ENCODE results near the gene HYDIN.
"Not testable (repeated sequence)": the region's sequence is repeated elsewhere in the genome, so short reads cannot be mapped to it uniquely, and the experiment has no call there.

Gene HYDIN

GRCh38 chr16:70888208-70888607 lies 342.3 kb downstream of the HYDIN start:
- not testable (repeated sequence) for H3K9me3 ChIP-seq (replicated peaks; ENCODE audit: low read length)

GRCh38 chr16:70884652-70885051 lies 345.9 kb downstream of the HYDIN start:
- not testable (repeated sequence) for H3K4me1 ChIP-seq (ENCODE audit: control insufficient read depth, insufficient read depth, low read length); H3K27me3 ChIP-seq (ENCODE audit: control insufficient read depth, insufficient read depth, low read length); H3K9me3 ChIP-seq (replicated peaks; ENCODE audit: low read length); H3K4me2 ChIP-seq (ENCODE audit: low read length); H3K36me3 ChIP-seq (ENCODE audit: insufficient read depth, low read length); H3K9ac ChIP-seq (ENCODE audit: low read depth, low read length); H3K4me3 ChIP-seq (ENCODE audit: low read length)

More at GRCh38 chr16:70888208-70888607, 342.3 kb downstream of the HYDIN start:
- not testable (repeated sequence) for H3K4me2 ChIP-seq (ENCODE audit: low read length); H3K4me1 ChIP-seq (ENCODE audit: control insufficient read depth, insufficient read depth, low read length); H3K36me3 ChIP-seq (ENCODE audit: insufficient read depth, low read length); H3K27me3 ChIP-seq (ENCODE audit: control insufficient read depth, insufficient read depth, low read length); H3K4me3 ChIP-seq (ENCODE audit: low read length); H3K9ac ChIP-seq (ENCODE audit: low read depth, low read length)

- H3K9me3 ChIP-seq (replicated peaks; ENCODE audit: low read length); H3K4me2 ChIP-seq (ENCODE audit: low read length); H3K4me3 ChIP-seq (ENCODE audit: low read length); H3K9ac ChIP-seq (ENCODE audit: low read depth, low read length); H3K36me3 ChIP-seq (ENCODE audit: insufficient read depth, low read length); H3K4me1 ChIP-seq (ENCODE audit: control insufficient read depth, insufficient read depth, low read length); H3K27me3 ChIP-seq (ENCODE audit: control insufficient read depth, insufficient read depth, low read length): not testable (repeated sequence)
Observed at GRCh38 chr16:70882311-70882710, 348.2 kb downstream of the HYDIN start.

GRCh38 chr16:70877895-70878294 lies 352.6 kb downstream of the HYDIN start:
- not testable (repeated sequence) for H3K36me3 ChIP-seq (ENCODE audit: insufficient read depth, low read length); H3K9ac ChIP-seq (ENCODE audit: low read depth, low read length); H3K4me1 ChIP-seq (ENCODE audit: control insufficient read depth, insufficient read depth, low read length); H3K9me3 ChIP-seq (replicated peaks; ENCODE audit: low read length); H3K27me3 ChIP-seq (ENCODE audit: control insufficient read depth, insufficient read depth, low read length); H3K4me3 ChIP-seq (ENCODE audit: low read length); H3K4me2 ChIP-seq (ENCODE audit: low read length)

- H3K9ac ChIP-seq (ENCODE audit: low read depth, low read length); H3K4me2 ChIP-seq (ENCODE audit: low read length); H3K36me3 ChIP-seq (ENCODE audit: insufficient read depth, low read length); H3K27me3 ChIP-seq (ENCODE audit: control insufficient read depth, insufficient read depth, low read length); H3K4me1 ChIP-seq (ENCODE audit: control insufficient read depth, insufficient read depth, low read length); H3K4me3 ChIP-seq (ENCODE audit: low read length); H3K9me3 ChIP-seq (replicated peaks; ENCODE audit: low read length): not testable (repeated sequence)
Observed at GRCh38 chr16:70876442-70876841, 354.1 kb downstream of the HYDIN start.

- H3K9me3 ChIP-seq (replicated peaks; ENCODE audit: low read length); H3K4me1 ChIP-seq (ENCODE audit: control insufficient read depth, insufficient read depth, low read length); H3K36me3 ChIP-seq (ENCODE audit: insufficient read depth, low read length); H3K4me2 ChIP-seq (ENCODE audit: low read length); H3K27me3 ChIP-seq (ENCODE audit: control insufficient read depth, insufficient read depth, low read length); H3K4me3 ChIP-seq (ENCODE audit: low read length); H3K9ac ChIP-seq (ENCODE audit: low read depth, low read length): not testable (repeated sequence)
Observed at GRCh38 chr16:70864698-70865097, 365.8 kb downstream of the HYDIN start.

GRCh38 chr16:70861996-70862395 lies 368.5 kb downstream of the HYDIN start:
- H3K36me3 ChIP-seq (ENCODE audit: insufficient read depth, low read length); H3K4me3 ChIP-seq (ENCODE audit: low read length); H3K4me2 ChIP-seq (ENCODE audit: low read length); H3K9me3 ChIP-seq (replicated peaks; ENCODE audit: low read length); H3K27me3 ChIP-seq (ENCODE audit: control insufficient read depth, insufficient read depth, low read length); H3K4me1 ChIP-seq (ENCODE audit: control insufficient read depth, insufficient read depth, low read length); H3K9ac ChIP-seq (ENCODE audit: low read depth, low read length): not testable (repeated sequence)

GRCh38 chr16:70851299-70851698 lies 379.2 kb downstream of the HYDIN start:
- not testable (repeated sequence) for H3K9ac ChIP-seq (ENCODE audit: low read depth, low read length); H3K27me3 ChIP-seq (ENCODE audit: control insufficient read depth, insufficient read depth, low read length); H3K4me1 ChIP-seq (ENCODE audit: control insufficient read depth, insufficient read depth, low read length); H3K4me2 ChIP-seq (ENCODE audit: low read length); H3K36me3 ChIP-seq (ENCODE audit: insufficient read depth, low read length); H3K4me3 ChIP-seq (ENCODE audit: low read length); H3K9me3 ChIP-seq (replicated peaks; ENCODE audit: low read length)

- H3K9ac ChIP-seq (ENCODE audit: low read depth, low read length); H3K27me3 ChIP-seq (ENCODE audit: control insufficient read depth, insufficient read depth, low read length); H3K4me2 ChIP-seq (ENCODE audit: low read length); H3K4me3 ChIP-seq (ENCODE audit: low read length); H3K9me3 ChIP-seq (replicated peaks; ENCODE audit: low read length); H3K4me1 ChIP-seq (ENCODE audit: control insufficient read depth, insufficient read depth, low read length); H3K36me3 ChIP-seq (ENCODE audit: insufficient read depth, low read length): not testable (repeated sequence)
Observed at GRCh38 chr16:70823498-70824118, 406.9 kb downstream of the HYDIN start.

- not testable (repeated sequence) for H3K27me3 ChIP-seq (ENCODE audit: control insufficient read depth, insufficient read depth, low read length); H3K36me3 ChIP-seq (ENCODE audit: insufficient read depth, low read length); H3K9me3 ChIP-seq (replicated peaks; ENCODE audit: low read length); H3K4me3 ChIP-seq (ENCODE audit: low read length); H3K4me1 ChIP-seq (ENCODE audit: control insufficient read depth, insufficient read depth, low read length); H3K9ac ChIP-seq (ENCODE audit: low read depth, low read length); H3K4me2 ChIP-seq (ENCODE audit: low read length)
Observed at GRCh38 chr16:70822734-70823133, 407.8 kb downstream of the HYDIN start.

GRCh38 chr16:70818088-70818487 lies 412.4 kb downstream of the HYDIN start:
- not testable (repeated sequence) for H3K4me1 ChIP-seq (ENCODE audit: control insufficient read depth, insufficient read depth, low read length); H3K36me3 ChIP-seq (ENCODE audit: insufficient read depth, low read length); H3K9me3 ChIP-seq (replicated peaks; ENCODE audit: low read length); H3K9ac ChIP-seq (ENCODE audit: low read depth, low read length); H3K27me3 ChIP-seq (ENCODE audit: control insufficient read depth, insufficient read depth, low read length); H3K4me2 ChIP-seq (ENCODE audit: low read length); H3K4me3 ChIP-seq (ENCODE audit: low read length)

- H3K4me1 ChIP-seq (ENCODE audit: control insufficient read depth, insufficient read depth, low read length) = peaks cover 26% of the 10 kb centered on the region
- H3K36me3 ChIP-seq (ENCODE audit: insufficient read depth, low read length) = no peaks in the 10 kb centered on the region
- no peaks in the 10 kb centered on the region for H3K9me3 ChIP-seq (replicated peaks; ENCODE audit: low read length)
- no peak overlapping the region for H3K4me3 ChIP-seq (ENCODE audit: low read length)
- H3K9ac ChIP-seq (ENCODE audit: low read depth, low read length) = no peak overlapping the region
- no peak overlapping the region for H3K4me2 ChIP-seq (ENCODE audit: low read length)
- no peaks in the 10 kb centered on the region for H3K27me3 ChIP-seq (ENCODE audit: control insufficient read depth, insufficient read depth, low read length)
Observed at GRCh38 chr16:70809392-70810060, 421.0 kb downstream of the HYDIN start.

All from skeletal muscle satellite cell (primary cell).